BJ (cell line): ENCODE measurements around the gene PARD3B. TPM values are rescaled to one million over a fixed set of nuclear protein-coding genes. Genes with fewer than 3 reads are reported as not detected.

ENCODE experiments used
- CTCF ChIA-PET: fragments of 350-600 bp; formaldehyde crosslinking; extraction: SDS; loops from one replicate; lab custom pipeline; 2021; ENCODE audit warnings: antibody characterized with exemption, inconsistent platforms; lab: Yijun Ruan, JAX
- POLR2A ChIA-PET: fragments of 300-600 bp; sonication (Branson Sonifier 250); formaldehyde crosslinking; extraction: SDS; loops from one replicate; lab custom pipeline; 2021; ENCODE audit warnings: antibody characterized with exemption; lab: Charles Lee
- DNase-seq: peaks from one replicate; pipeline ENCODE4 v3.0.0-alpha.2; 2011; ENCODE audit warnings: low read depth
- H3K27me3 ChIP-seq: 2 replicates; pipeline ENCODE4 v1.6.0; 2011; ENCODE audit warnings: low read length; ENCODE audit not compliant: control insufficient read depth, insufficient read depth
- H3K36me3 ChIP-seq: 2 replicates; pipeline ENCODE4 v1.5.1; 2011; ENCODE audit warnings: low read length; ENCODE audit not compliant: control insufficient read depth, insufficient read depth
- H3K4me3 ChIP-seq: 2 replicates; pipeline ENCODE4 v1.5.1; 2011; ENCODE audit warnings: low read depth, mild to moderate bottlenecking, control low read depth, low read length
- CTCF ChIP-seq: IDR thresholded peaks from 2 replicates; pipeline ENCODE4 v1.5.1; 2011; ENCODE audit warnings: low read depth, mild to moderate bottlenecking, control low read depth, inconsistent platforms, low read length, moderate library complexity; ENCODE audit not compliant: insufficient read depth
- polyA plus RNA-seq: library from polyadenylated mRNA; depleted of rRNA; stranded (reverse); fragments of >200 nt; gene quantifications from 2 replicates; pipeline ENCODE4 v1.2.3, GENCODE V29; 2011

Gene PARD3B
- polyA plus RNA-seq, 1 experiment = 7.1 TPM

- POLR2A ChIA-PET = interaction anchor here (0.7 kb wide), 1 partner anchor 1974 kb away, joined by 6 read pairs; no protein-coding TSS in a partner anchor
- TF ChIP-seq CTCF = no peak
- H3K27me3 ChIP-seq = no peaks in the 10 kb centered on the region
- H3K4me3 ChIP-seq = no peak overlapping the region
- DNase-seq = no peak
- CTCF ChIA-PET = no interaction called here
- no peaks in the 10 kb centered on the region for H3K36me3 ChIP-seq
Observed at GRCh38 chr2:205643391-205643885, 1098.2 kb downstream of the PARD3B start.

GRCh38 chr2:205644018-205644417, 1098.7 kb downstream of the PARD3B start:
- Histone ChIP-seq H3K4me3 (no peak overlapping the region), H3K27me3 (no peaks in the 10 kb centered on the region), H3K36me3 (no peaks in the 10 kb centered on the region)
- no peak for TF ChIP-seq CTCF
- no peak for DNase-seq
- ChIA-PET POLR2A (interaction anchor here (0.5 kb wide), 1 partner anchor 192 kb away, joined by 3 read pairs; no protein-coding TSS in a partner anchor), CTCF (no interaction called here)

- Histone ChIP-seq H3K27me3 (no peaks in the 10 kb centered on the region), H3K4me3 (no peak overlapping the region), H3K36me3 (no peaks in the 10 kb centered on the region)
- DNase-seq = no peak
- POLR2A ChIA-PET = no interaction called here
- no peak for TF ChIP-seq CTCF
- CTCF ChIA-PET = no interaction called here
Observed at GRCh38 chr2:205646680-205647079, 1101.4 kb downstream of the PARD3B start.

GRCh38 chr2:205650450-205650849, 1105.2 kb downstream of the PARD3B start:
- no peak for TF ChIP-seq CTCF
- POLR2A ChIA-PET = interaction anchor here (0.6 kb wide), 2 partner anchors 76 to 393 kb away, joined by 6 to 8 read pairs; no protein-coding TSS in a partner anchor
- peak; percentile 81 for DNase-seq
- CTCF ChIA-PET = interaction anchor here (2.1 kb wide), 1 partner anchor 10 kb away, joined by 4 read pairs; no protein-coding TSS in a partner anchor
- Histone ChIP-seq H3K27me3 (no peaks in the 10 kb centered on the region), H3K36me3 (no peaks in the 10 kb centered on the region), H3K4me3 (no peak overlapping the region)

GRCh38 chr2:205650931-205651330, 1105.7 kb downstream of the PARD3B start:
- CTCF ChIA-PET = interaction anchor here (2.1 kb wide), 1 partner anchor 9 kb away, joined by 4 read pairs; no protein-coding TSS in a partner anchor
- no peak for DNase-seq
- POLR2A ChIA-PET = interaction anchor here (0.6 kb wide), 1 partner anchor 393 kb away, joined by 6 read pairs; no protein-coding TSS in a partner anchor

More at GRCh38 chr2:205650931-205651330, 1105.7 kb downstream of the PARD3B start:
- no peaks in the 10 kb centered on the region for H3K27me3 ChIP-seq
- no peaks in the 10 kb centered on the region for H3K36me3 ChIP-seq
- TF ChIP-seq CTCF = no peak
- no peak overlapping the region for H3K4me3 ChIP-seq
